MM.1S (cell line): ENCODE measurements around the gene SLX9.

Experiments used
- EZH2phosphoT487 ChIP-seq: fragments of 300-600 bp; sonication (generic); IDR thresholded peaks from 2 replicates; pipeline ENCODE4 v1.6.1; 2018; ENCODE audit warnings: antibody characterized with exemption, low read length
- TF ChIP-seq, protein P1 (sequence below): fragments of 300-600 bp; sonication (generic); IDR thresholded peaks from 2 replicates; pipeline ENCODE4 v1.5.1; 2016; ENCODE audit warnings: antibody characterized with exemption, low read length, mixed read lengths

GRCh38 chr21:44952116-44952928, 12.5 kb downstream of the SLX9 start:
- TF ChIP-seq, protein P1, sequence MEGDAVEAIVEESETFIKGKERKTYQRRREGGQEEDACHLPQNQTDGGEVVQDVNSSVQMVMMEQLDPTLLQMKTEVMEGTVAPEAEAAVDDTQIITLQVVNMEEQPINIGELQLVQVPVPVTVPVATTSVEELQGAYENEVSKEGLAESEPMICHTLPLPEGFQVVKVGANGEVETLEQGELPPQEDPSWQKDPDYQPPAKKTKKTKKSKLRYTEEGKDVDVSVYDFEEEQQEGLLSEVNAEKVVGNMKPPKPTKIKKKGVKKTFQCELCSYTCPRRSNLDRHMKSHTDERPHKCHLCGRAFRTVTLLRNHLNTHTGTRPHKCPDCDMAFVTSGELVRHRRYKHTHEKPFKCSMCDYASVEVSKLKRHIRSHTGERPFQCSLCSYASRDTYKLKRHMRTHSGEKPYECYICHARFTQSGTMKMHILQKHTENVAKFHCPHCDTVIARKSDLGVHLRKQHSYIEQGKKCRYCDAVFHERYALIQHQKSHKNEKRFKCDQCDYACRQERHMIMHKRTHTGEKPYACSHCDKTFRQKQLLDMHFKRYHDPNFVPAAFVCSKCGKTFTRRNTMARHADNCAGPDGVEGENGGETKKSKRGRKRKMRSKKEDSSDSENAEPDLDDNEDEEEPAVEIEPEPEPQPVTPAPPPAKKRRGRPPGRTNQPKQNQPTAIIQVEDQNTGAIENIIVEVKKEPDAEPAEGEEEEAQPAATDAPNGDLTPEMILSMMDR = no peak
- no peak for TF ChIP-seq EZH2phosphoT487
